CD4-positive, alpha-beta T cell treated with Interferon alpha-2 for 1 hour (primary cell): Measurements from ENCODE around the gene RPL19.
A peak's percentile ranks its signal among the peaks of the same experiment; 100 is the strongest.

Source experiments
- DNase-seq, 2 donors: peaks; one replicate each; pipeline ENCODE4 v3.0.0-alpha.2; 2020 to 2022

RPL19 gene

GRCh38 chr17:39198186-39198566 lies 1.9 kb upstream of the RPL19 start:
- no peak for DNase-seq

DNA sequence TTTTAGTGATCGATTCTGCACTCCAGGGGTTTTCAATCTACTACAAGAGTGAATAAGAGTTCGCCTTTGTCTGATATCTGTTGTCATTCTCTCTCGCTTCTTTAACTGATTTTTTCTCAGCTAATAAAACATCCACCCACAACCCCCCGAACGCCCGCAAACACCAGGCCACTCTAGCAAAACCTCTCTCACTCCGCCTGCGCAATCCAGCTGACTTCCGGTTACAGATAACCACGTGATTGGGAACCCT lies 338 bp upstream of the RPL19 start:
- peak; percentile 89 to 94 for DNase-seq

- no peak for DNase-seq
Observed at GRCh38 chr17:39200957-39201510, 951 bp downstream of the RPL19 start.

- no peak for DNase-seq
Observed at GRCh38 chr17:39204245-39204644, 4.2 kb downstream of the RPL19 start.

- DNase-seq = no peak
Observed at GRCh38 chr17:39205112-39205526, 5.0 kb downstream of the RPL19 start.

DNA sequence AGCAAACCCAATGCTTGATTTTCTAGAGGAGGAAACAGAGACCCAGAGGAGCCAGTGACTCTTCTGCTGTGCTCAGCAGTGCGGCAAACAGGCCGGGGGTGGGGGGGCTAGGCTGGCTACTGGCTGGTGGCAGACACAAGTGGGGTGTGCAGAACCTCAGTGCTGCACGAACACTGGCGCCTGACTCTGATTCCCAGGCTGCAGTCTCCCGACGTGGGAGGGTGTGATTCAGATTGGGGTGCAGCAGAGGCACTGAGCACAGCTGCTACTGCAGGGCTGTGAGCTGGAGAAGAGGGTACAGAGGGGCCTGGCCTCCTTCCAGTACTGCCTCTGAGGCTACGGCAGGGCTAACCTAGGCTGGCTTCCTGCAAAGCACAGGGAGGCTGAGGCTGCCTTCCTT lies 8.1 kb downstream of the RPL19 start:
- DNase-seq = no peak

DNA sequence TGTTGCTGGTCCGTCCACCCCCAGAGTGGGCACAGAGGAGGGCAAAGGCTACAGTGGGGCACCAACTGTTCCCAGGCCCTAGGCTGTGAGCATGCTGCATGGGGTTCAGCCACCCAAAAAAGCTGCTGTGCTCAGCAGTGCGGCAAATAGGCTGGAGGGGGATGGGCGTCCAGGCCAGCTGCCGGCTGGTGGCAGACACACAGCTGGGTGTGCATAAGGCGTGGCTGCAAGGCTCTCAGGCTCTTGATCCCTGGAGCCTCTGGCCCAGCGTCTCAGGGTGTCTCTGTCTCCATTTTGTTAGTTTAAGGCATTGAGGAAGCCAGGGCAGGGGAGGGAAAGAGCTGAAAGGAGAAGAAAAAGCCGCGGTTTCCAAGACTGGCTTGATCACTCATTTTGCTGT lies 8.8 kb downstream of the RPL19 start:
- peak in 1 of 2 donors; percentile 64 for DNase-seq

DNA sequence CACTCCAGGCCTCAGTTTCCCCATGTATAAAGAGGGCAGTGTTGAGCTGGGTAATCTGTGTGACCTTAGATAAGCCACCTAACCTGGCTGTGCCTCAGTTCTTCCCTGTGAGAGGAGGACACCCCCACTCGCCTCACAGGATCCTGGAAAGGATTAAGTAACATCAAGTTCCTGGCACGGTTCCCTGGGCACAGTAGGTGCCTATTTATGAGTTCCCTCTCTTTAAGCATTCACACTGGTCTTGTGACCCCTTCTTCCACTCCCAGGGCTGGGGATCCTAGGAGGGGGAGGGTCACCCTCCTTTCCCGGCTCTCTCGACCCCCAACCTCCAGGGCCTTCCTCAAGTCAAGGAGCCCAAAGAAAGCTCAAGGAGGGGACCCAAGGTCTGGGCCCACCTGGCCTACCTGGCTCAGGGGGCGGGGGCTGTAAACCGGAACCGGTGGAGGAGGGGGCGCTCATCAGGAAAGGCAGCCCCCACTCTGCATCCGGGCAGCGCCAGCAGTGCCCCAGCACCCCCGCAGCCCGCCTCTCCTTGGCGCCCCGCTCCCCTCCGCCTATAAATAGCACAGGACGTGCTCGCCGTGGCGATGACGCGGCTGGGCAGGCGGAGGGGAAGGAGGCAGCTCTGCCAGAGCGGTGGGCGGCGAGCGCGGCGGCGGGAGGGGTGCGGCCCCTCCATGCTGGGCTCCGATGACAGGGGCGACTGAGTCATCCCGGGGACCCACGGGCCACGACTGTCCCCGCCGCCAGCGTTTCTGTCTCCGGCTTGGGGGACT lies 9.4 kb downstream of the RPL19 start:
- peak; percentile 70 to 77 for DNase-seq

- no peak for DNase-seq
Observed at GRCh38 chr17:39210093-39210434, 10.0 kb downstream of the RPL19 start.

- DNase-seq = no peak
Observed at GRCh38 chr17:39212195-39212810, 12.2 kb downstream of the RPL19 start.

GRCh38 chr17:39212841-39213480 lies 12.9 kb downstream of the RPL19 start:
- no peak for DNase-seq

DNA sequence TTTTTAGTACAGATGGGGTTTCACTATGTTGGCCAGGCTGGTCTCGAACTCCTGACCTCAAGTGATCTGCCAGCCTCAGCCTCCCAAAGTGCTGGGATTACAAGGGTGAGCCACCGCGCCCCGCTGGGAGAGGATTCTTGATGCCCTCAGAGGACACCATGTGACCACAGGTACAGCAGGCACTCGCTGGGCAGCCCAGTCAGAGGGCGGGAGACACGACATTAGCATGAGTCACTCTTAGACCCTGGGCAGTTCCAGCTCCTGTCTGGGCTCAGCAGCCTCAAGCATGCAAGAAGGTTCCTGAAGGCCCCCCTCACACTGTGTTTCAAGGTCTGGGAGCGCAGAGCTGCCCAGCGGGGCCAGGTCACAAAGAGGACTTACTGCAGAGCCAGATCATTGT lies 13.8 kb downstream of the RPL19 start:
- DNase-seq = no peak

- no peak for DNase-seq
Observed at GRCh38 chr17:39217734-39218369, 17.8 kb downstream of the RPL19 start.

DNA sequence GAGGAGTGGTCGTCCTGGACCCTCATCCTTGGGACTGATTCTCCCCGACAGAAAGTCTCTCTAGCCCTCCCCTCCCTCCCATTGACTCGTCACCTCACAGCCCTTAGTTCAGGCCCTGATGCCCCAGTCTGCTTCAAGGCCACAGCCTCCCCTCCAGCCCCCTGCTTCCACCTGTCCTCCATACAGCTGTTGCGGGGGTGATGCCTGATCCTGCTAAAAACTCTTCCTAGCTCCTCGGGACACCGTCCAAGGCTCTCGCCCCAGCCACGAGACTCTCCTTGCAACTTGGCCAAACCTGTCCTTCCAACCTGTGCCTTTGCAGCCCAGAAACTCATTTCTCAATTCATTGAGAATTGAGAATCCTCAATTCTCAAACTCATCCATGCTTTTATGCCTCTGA lies 18.8 kb downstream of the RPL19 start:
- DNase-seq = no peak

DNA sequence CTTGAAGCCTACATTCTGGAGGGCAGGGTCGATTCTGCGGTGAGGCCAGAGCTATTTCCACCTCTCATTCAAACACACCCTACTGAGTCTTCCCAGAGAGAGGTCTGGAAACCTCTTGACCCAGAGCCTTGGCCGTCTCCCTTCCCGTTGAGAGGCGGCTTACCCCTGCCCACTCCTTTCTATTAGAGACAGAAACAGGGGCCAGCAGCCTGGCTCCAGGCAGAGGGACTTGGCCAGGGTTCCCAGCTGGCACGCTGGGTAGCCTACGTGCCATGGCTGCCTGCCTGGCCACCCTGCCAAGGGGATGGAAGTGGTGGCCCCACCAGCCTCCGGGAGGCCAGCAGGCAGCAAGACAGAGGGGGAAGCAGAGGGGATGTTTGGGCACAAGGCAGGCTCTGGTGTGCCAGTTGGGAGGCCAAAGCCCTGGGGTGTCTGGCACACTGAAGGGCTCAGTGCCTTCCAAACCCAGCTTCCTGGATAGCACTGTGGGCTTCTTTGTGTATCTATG lies 19.6 kb downstream of the RPL19 start:
- no peak for DNase-seq

- DNase-seq = no peak
Observed at GRCh38 chr17:39221572-39221971, 21.5 kb downstream of the RPL19 start.

- DNase-seq = no peak
Observed at GRCh38 chr17:39222151-39222550, 22.1 kb downstream of the RPL19 start.

GRCh38 chr17:39222866-39223834 lies 23.1 kb downstream of the RPL19 start:
- DNase-seq = no peak

- DNase-seq = no peak
Observed at GRCh38 chr17:39223907-39224777, 24.1 kb downstream of the RPL19 start.

DNA sequence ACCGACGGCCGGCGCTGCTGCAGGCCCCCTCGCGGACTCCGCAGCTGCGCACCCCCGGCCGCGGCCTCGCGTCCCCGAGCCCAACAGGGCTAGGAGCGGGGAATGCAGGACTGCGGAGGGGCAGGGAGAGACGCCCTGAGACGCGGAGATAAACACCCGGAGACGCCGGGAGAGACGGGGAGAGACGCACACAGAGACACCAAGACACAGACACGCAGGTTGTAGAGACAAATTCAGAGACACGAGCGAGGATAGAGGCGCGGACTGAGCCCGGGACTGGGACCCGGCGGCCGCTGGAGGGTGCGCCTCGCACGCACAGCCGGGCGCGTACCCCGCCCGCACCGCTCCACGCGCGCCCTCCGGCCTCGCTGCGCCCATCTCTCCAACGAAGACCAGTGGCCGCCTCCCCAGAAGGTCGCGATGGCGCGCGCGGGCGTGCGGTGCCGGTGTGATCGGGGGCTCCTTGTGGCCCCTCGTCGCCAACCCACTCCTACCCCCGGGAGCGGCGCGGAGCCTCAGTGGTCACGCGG lies 24.8 kb downstream of the RPL19 start:
- DNase-seq = no peak
